ENCODE data around the gene RGS2. TPM values are rescaled to one million over a fixed set of nuclear protein-coding genes. Genes with fewer than 3 reads are reported as not detected.

The RGS2 gene
- total RNA-seq, 2 donors from 2014 or later, result 14.1 to 14.2 TPM

GRCh38 chr1:192808163-192808517 lies 699 bp upstream of the RGS2 start:
- Mint-ChIP-seq H3K4me1 (peaks cover 20% of the 10 kb centered on the region), H3K27ac (peak overlapping the region; percentile 77), H3K36me3 (ENCODE audit: low read depth) (peaks cover 4% of the 10 kb centered on the region), H3K9me3 (no peaks in the 10 kb centered on the region), H3K4me3 (peak overlapping the region; percentile 91), H3K27me3 (ENCODE audit: insufficient read depth) (peaks cover 15% of the 10 kb centered on the region)
- DNase-seq, result no peak
- no peak for TF ChIP-seq CTCF (conservative IDR thresholded peaks at IDR 0.05)
- Histone ChIP-seq H3K27ac (ENCODE audit: low read depth, low read length) (peak overlapping the region; percentile 67), H3K36me3 (ENCODE audit: control insufficient read depth, insufficient read depth, low read length) (no peaks in the 10 kb centered on the region), H3K9me3 (ENCODE audit: control insufficient read depth, low read length) (no peaks in the 10 kb centered on the region), H3K4me1 (ENCODE audit: control insufficient read depth, insufficient read depth, low read length) (peaks cover 6% of the 10 kb centered on the region), H3K9ac (ENCODE audit: extremely low read depth, low read length, poor library complexity, severe bottlenecking) (peak overlapping the region; percentile 72), H3K27me3 (ENCODE audit: control insufficient read depth, insufficient read depth, low read length, poor library complexity, severe bottlenecking) (peaks cover 9% of the 10 kb centered on the region), H3K4me3 (ENCODE audit: low read length) (peak overlapping the region; percentile 92)
- WGBS, 2 experiments (ENCODE audit: insufficient coverage in 1 of 2, insufficient read length in 1 of 2), result 21 to 28% methylated on average over 4 to 8 of the region's 8 CpGs

- DNase-seq, result no peak
- H3K36me3 Mint-ChIP-seq (ENCODE audit: low read depth), result peaks cover 4% of the 10 kb centered on the region
- Histone ChIP-seq H3K36me3 (ENCODE audit: control insufficient read depth, insufficient read depth, low read length) (no peaks in the 10 kb centered on the region), H3K27ac (ENCODE audit: low read depth, low read length) (peak overlapping the region; percentile 82), H3K4me3 (ENCODE audit: low read length) (peak overlapping the region; percentile 92), H3K9ac (ENCODE audit: extremely low read depth, low read length, poor library complexity, severe bottlenecking) (peak overlapping the region; percentile 72), H3K27me3 (ENCODE audit: control insufficient read depth, insufficient read depth, low read length, poor library complexity, severe bottlenecking) (peaks cover 9% of the 10 kb centered on the region), H3K4me1 (ENCODE audit: control insufficient read depth, insufficient read depth, low read length) (peaks cover 6% of the 10 kb centered on the region), H3K9me3 (ENCODE audit: control insufficient read depth, low read length) (no peaks in the 10 kb centered on the region)
- no peak for TF ChIP-seq CTCF (conservative IDR thresholded peaks at IDR 0.05)
- peak overlapping the region; percentile 91 for H3K4me3 Mint-ChIP-seq
- H3K9me3 Mint-ChIP-seq, result no peaks in the 10 kb centered on the region
- H3K4me1 Mint-ChIP-seq, result peaks cover 24% of the 10 kb centered on the region
- H3K27me3 Mint-ChIP-seq (ENCODE audit: insufficient read depth), result peaks cover 15% of the 10 kb centered on the region
- H3K27ac Mint-ChIP-seq, result peak overlapping the region; percentile 98
- WGBS, 2 experiments (ENCODE audit: insufficient coverage in 1 of 2, insufficient read length in 1 of 2), result 14 to 17% methylated on average over 20 to 25 of the region's 25 CpGs
Measured at GRCh38 chr1:192809307-192810252, 741 bp downstream of the RGS2 start.

GRCh38 chr1:192810253-192810880 lies 1.5 kb downstream of the RGS2 start:
- Histone ChIP-seq H3K27me3 (ENCODE audit: control insufficient read depth, insufficient read depth, low read length, poor library complexity, severe bottlenecking) (peaks cover 9% of the 10 kb centered on the region), H3K4me1 (ENCODE audit: control insufficient read depth, insufficient read depth, low read length) (peaks cover 6% of the 10 kb centered on the region), H3K9ac (ENCODE audit: extremely low read depth, low read length, poor library complexity, severe bottlenecking) (peak overlapping the region; percentile 0), H3K9me3 (ENCODE audit: control insufficient read depth, low read length) (no peaks in the 10 kb centered on the region), H3K27ac (ENCODE audit: low read depth, low read length) (no peak overlapping the region), H3K4me3 (ENCODE audit: low read length) (peak overlapping the region; percentile 92), H3K36me3 (ENCODE audit: control insufficient read depth, insufficient read depth, low read length) (no peaks in the 10 kb centered on the region)
- Mint-ChIP-seq H3K27me3 (ENCODE audit: insufficient read depth) (peaks cover 15% of the 10 kb centered on the region), H3K4me1 (peaks cover 24% of the 10 kb centered on the region), H3K27ac (no peak overlapping the region), H3K36me3 (ENCODE audit: low read depth) (peaks cover 4% of the 10 kb centered on the region), H3K4me3 (peak overlapping the region; percentile 91), H3K9me3 (no peaks in the 10 kb centered on the region)
- 55% methylated on average over 5 of the region's 5 CpGs for WGBS, 2 experiments (ENCODE audit: insufficient coverage in 1 of 2, insufficient read length in 1 of 2)
- TF ChIP-seq CTCF (conservative IDR thresholded peaks at IDR 0.05), result no peak
- peak; percentile 62 for DNase-seq

Data from endodermal cell (in vitro differentiated cells).